Mesothelial cell of epicardium (in vitro differentiated cells): ENCODE measurements around the gene CCDC86. TPM values are rescaled to one million over a fixed set of nuclear protein-coding genes. Genes with fewer than 3 reads are reported as not detected.

Source experiments
- DNase-seq, 2 experiments: peaks; one replicate each; pipeline ENCODE4 v3.0.0; 2021; ENCODE audit warnings: low spot score in 2 of 2; ENCODE audit not compliant: unreplicated experiment in 2 of 2
- H3K27ac Mint-ChIP-seq: 2 replicates; pipeline ENCODE4 v1.8.0; 2021; ENCODE audit warnings: mixed read lengths
- H3K27me3 Mint-ChIP-seq: 2 replicates; pipeline ENCODE4 v1.8.0; 2021; ENCODE audit warnings: low read depth, mixed read lengths
- H3K36me3 Mint-ChIP-seq: 2 replicates; pipeline ENCODE4 v1.8.0; 2021; ENCODE audit warnings: mixed read lengths
- H3K4me1 Mint-ChIP-seq: 2 replicates; pipeline ENCODE4 v1.8.0; 2021; ENCODE audit warnings: mixed read lengths
- H3K4me3 Mint-ChIP-seq: 2 replicates; pipeline ENCODE4 v1.8.0; 2021; ENCODE audit warnings: mild to moderate bottlenecking, moderate library complexity, mixed read lengths
- H3K9me3 Mint-ChIP-seq: 2 replicates; pipeline ENCODE4 v1.8.0; 2021; ENCODE audit warnings: mixed read lengths
- CTCF ChIP-seq: fragments of 200-600 bp; sonication (generic); IDR thresholded peaks from one replicate; pipeline ENCODE4 v1.5.0; 2021; ENCODE audit warnings: antibody characterized with exemption; ENCODE audit not compliant: unreplicated experiment
- total RNA-seq: library from RNA; stranded (reverse); gene quantifications from 3 replicates; pipeline ENCODE4 v1.2.1, GENCODE V29; 2021

Gene CCDC86
- total RNA-seq, 1 donor from 2014 or later = 22.5 TPM

DNA sequence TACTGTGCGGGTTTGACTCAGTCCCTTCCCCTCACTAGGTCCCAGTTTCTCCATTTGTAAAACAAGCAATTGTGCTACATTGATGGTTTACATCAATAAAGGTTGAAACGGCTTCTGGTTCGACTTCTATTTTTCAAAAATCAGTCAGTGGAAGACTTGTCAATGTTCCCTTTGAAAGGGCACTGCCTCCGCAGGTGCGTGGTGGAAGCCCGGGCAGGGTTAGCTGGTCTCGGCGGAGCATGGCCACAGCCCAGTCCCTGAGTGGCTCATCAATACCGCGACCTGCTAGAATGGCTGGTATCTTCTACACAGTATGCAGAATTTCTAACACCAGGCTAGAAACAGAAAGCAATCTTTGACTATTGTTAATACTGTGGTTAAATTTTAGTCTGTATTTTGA, 40.7 kb upstream of the CCDC86 start:
- Mint-ChIP-seq H3K9me3 (no peaks in the 10 kb centered on the region), H3K4me3 (no peak overlapping the region), H3K27ac (no peak overlapping the region), H3K36me3 (no peaks in the 10 kb centered on the region), H3K27me3 (peaks cover 52% of the 10 kb centered on the region), H3K4me1 (no peaks in the 10 kb centered on the region)
- TF ChIP-seq CTCF = no peak
- no peak for DNase-seq

DNA sequence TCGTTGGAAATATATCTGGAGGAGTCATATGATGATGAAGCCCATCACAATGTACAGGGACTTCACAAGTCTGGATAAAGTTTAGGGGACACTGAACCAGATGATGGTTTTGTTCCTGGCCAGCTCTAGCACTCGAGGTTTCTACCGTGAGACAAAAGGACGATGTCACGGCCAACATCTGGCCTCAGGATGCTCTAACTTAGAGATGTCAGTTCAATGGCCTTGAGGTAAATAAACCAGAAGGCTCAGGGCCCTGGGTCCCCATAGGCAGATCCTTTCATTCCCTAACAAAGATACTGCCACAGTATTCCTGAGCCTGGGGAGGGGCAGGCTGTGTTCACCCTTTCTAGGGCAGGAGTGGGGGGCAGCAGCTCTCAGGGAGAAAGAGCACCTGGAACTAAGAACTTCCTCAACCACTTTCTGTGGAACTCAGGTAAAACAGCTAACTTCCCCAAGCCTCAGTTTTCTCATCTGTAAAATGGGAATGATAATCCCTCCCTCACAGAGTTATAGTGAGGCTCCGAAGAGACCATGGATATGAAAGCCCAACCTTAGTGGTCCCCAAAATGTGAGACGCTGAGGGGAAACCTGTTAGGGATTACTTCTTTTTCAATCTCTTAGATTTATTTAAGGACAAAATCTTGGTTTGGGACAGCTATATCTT, 38.5 kb upstream of the CCDC86 start:
- Mint-ChIP-seq H3K4me1 (no peaks in the 10 kb centered on the region), H3K27me3 (peaks cover 43% of the 10 kb centered on the region), H3K4me3 (no peak overlapping the region), H3K9me3 (no peaks in the 10 kb centered on the region), H3K27ac (no peak overlapping the region), H3K36me3 (no peaks in the 10 kb centered on the region)
- no peak for DNase-seq
- TF ChIP-seq CTCF = no peak

DNA sequence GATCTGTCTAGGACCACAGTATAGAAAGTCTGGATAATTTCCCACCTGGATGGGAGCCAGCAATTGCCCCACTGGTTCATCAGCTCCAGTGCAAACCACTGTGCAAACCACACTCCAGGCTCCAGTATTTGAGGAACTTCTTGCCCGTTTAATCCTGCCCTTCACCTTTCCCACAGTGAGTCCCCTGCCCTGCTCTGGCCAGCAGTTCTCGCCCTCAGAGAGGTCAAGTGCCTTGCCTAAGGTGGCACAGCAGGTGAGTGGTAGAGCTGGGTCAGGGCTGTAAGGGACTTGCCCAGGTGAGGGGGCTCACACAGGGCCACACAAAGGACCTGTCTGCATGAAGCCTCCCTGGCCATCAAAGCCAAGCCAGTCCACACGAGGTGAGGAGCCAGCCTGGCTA, 32.7 kb upstream of the CCDC86 start:
- Mint-ChIP-seq H3K27me3 (peaks cover 30% of the 10 kb centered on the region), H3K4me3 (no peak overlapping the region), H3K4me1 (no peaks in the 10 kb centered on the region), H3K9me3 (peaks cover 3% of the 10 kb centered on the region), H3K27ac (no peak overlapping the region), H3K36me3 (no peaks in the 10 kb centered on the region)
- no peak for TF ChIP-seq CTCF
- DNase-seq = no peak

DNA sequence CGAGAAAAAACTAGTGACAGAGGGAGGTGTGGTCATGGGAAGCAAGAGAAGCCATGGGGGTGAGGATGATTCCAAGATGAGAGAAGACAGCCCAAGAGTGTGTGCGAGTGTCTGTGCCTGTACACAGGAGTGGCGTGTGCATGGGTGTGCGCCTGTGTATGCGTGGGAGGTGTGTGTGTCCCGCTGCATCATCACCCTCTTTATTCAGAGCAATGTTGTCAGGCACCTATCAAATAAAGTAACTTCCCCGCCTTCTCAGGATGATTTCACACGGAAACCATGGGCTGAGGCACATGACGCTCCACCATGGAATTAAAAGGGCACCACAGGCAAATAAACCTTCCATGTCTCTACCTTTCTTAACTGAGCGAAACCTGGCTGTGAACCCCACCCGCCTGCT, 32.2 kb upstream of the CCDC86 start:
- Mint-ChIP-seq H3K4me1 (no peaks in the 10 kb centered on the region), H3K9me3 (peaks cover 3% of the 10 kb centered on the region), H3K4me3 (no peak overlapping the region), H3K27ac (no peak overlapping the region), H3K27me3 (peaks cover 30% of the 10 kb centered on the region), H3K36me3 (no peaks in the 10 kb centered on the region)
- no peak for DNase-seq
- no peak for TF ChIP-seq CTCF

GRCh38 chr11:60810151-60810550, 31.8 kb upstream of the CCDC86 start:
- Mint-ChIP-seq H3K4me1 (no peaks in the 10 kb centered on the region), H3K4me3 (no peak overlapping the region), H3K9me3 (peaks cover 3% of the 10 kb centered on the region), H3K27me3 (peaks cover 30% of the 10 kb centered on the region), H3K27ac (no peak overlapping the region), H3K36me3 (no peaks in the 10 kb centered on the region)
- no peak for TF ChIP-seq CTCF
- DNase-seq = no peak

- peaks cover 3% of the 10 kb centered on the region for H3K9me3 Mint-ChIP-seq
- H3K4me3 Mint-ChIP-seq = no peak overlapping the region
- no peaks in the 10 kb centered on the region for H3K36me3 Mint-ChIP-seq
- no peak for DNase-seq
- no peaks in the 10 kb centered on the region for H3K4me1 Mint-ChIP-seq
- no peak overlapping the region for H3K27ac Mint-ChIP-seq
- peaks cover 27% of the 10 kb centered on the region for H3K27me3 Mint-ChIP-seq
- TF ChIP-seq CTCF = no peak
Measured at GRCh38 chr11:60810569-60810968, 31.3 kb upstream of the CCDC86 start.
